ENCODE results near the gene ZMIZ2. TPM values are rescaled to one million over a fixed set of nuclear protein-coding genes. Genes with fewer than 3 reads are reported as not detected.

The ZMIZ2 gene
- total RNA-seq: 13.1 and 24.3 TPM in 2 replicates

GRCh38 chr7:44748045-44748947 is at the start of gene ZMIZ2:
TSS of gene ZMIZ2 (plus strand) at chr7:44748847. CDS start at chr7:44756250, 7,403 bp downstream.

GRCh38 chr7:44796504-44797328 is 48.1 kb downstream of the ZMIZ2 start, which contains the start of gene PPIA:
TSS of gene PPIA (plus strand) at chr7:44796681. CDS start at chr7:44796725, 44 bp downstream.

Other genes with a start within 250 kb of the ZMIZ2 start
- gene NPC1L1, start 207.5 kb upstream of the ZMIZ2 start, total RNA-seq: 0.07 and 0.13 TPM in 2 replicates
- 41.9 and 47.3 TPM in 2 replicates for gene DDX56, start 174.9 kb upstream of the ZMIZ2 start, total RNA-seq
- gene TMED4, start 166.6 kb upstream of the ZMIZ2 start, total RNA-seq: 106 and 121 TPM in 2 replicates
- 114 and 138 TPM in 2 replicates for gene OGDH, start 142.2 kb upstream of the ZMIZ2 start, total RNA-seq
- 1,313 and 1,554 TPM in 2 replicates for gene PPIA, start 47.8 kb downstream of the ZMIZ2 start, total RNA-seq
- 137 and 188 TPM in 2 replicates for gene H2AZ2, start 99.2 kb downstream of the ZMIZ2 start, total RNA-seq
- 25.1 and 26.6 TPM in 2 replicates for gene PURB, start 136.7 kb downstream of the ZMIZ2 start, total RNA-seq
- gene MYO1G, start 230.2 kb downstream of the ZMIZ2 start, total RNA-seq: 0.07 TPM in 2 replicates

Measured in smooth muscle cell of the pulmonary artery (primary cell).